ENCODE data around the gene SLC51B.

- TF ChIP-seq, protein P1, sequence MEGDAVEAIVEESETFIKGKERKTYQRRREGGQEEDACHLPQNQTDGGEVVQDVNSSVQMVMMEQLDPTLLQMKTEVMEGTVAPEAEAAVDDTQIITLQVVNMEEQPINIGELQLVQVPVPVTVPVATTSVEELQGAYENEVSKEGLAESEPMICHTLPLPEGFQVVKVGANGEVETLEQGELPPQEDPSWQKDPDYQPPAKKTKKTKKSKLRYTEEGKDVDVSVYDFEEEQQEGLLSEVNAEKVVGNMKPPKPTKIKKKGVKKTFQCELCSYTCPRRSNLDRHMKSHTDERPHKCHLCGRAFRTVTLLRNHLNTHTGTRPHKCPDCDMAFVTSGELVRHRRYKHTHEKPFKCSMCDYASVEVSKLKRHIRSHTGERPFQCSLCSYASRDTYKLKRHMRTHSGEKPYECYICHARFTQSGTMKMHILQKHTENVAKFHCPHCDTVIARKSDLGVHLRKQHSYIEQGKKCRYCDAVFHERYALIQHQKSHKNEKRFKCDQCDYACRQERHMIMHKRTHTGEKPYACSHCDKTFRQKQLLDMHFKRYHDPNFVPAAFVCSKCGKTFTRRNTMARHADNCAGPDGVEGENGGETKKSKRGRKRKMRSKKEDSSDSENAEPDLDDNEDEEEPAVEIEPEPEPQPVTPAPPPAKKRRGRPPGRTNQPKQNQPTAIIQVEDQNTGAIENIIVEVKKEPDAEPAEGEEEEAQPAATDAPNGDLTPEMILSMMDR (conservative IDR thresholded peaks at IDR 0.05; ENCODE audit: low read length), result no peak
- TF ChIP-seq EZH2phosphoT487 (IDR thresholded peaks at IDR 0.05; ENCODE audit: borderline replicate concordance), result no peak
Observed at GRCh38 chr15:65067645-65068402, 22.6 kb downstream of the SLC51B start, which contains the start of gene RASL12.
